ENCODE measurements around the gene MAP1LC3B. TPM values are rescaled to one million over a fixed set of nuclear protein-coding genes. Genes with fewer than 3 reads are reported as not detected.

MAP1LC3B gene
- total RNA-seq, 1 donor from 2014 or later: 297 TPM

- no peak overlapping the region for H3K27ac Mint-ChIP-seq (ENCODE audit: unreplicated experiment)
- H3K4me3 Mint-ChIP-seq (ENCODE audit: unreplicated experiment): no peak overlapping the region
- no peak for DNase-seq
- H3K9me3 Mint-ChIP-seq (ENCODE audit: unreplicated experiment): peaks cover 5% of the 10 kb centered on the region
- peaks cover 11% of the 10 kb centered on the region for H3K4me1 Mint-ChIP-seq (ENCODE audit: low read depth, unreplicated experiment)
- H3K27me3 Mint-ChIP-seq (ENCODE audit: unreplicated experiment): peaks cover 5% of the 10 kb centered on the region
- no peaks in the 10 kb centered on the region for H3K36me3 Mint-ChIP-seq (ENCODE audit: unreplicated experiment)
- no peak for TF ChIP-seq CTCF (IDR thresholded peaks at IDR 0.05; ENCODE audit: partially characterized antibody, unreplicated experiment)
Measured at GRCh38 chr16:87422106-87422505, 30.0 kb downstream of the MAP1LC3B start.

GRCh38 chr16:87423429-87423828 lies 31.3 kb downstream of the MAP1LC3B start:
- H3K27ac Mint-ChIP-seq (ENCODE audit: unreplicated experiment): no peak overlapping the region
- H3K4me1 Mint-ChIP-seq (ENCODE audit: low read depth, unreplicated experiment): peaks cover 11% of the 10 kb centered on the region
- peaks cover 5% of the 10 kb centered on the region for H3K27me3 Mint-ChIP-seq (ENCODE audit: unreplicated experiment)
- H3K36me3 Mint-ChIP-seq (ENCODE audit: unreplicated experiment): no peaks in the 10 kb centered on the region
- no peak for DNase-seq
- TF ChIP-seq CTCF (IDR thresholded peaks at IDR 0.05; ENCODE audit: partially characterized antibody, unreplicated experiment): no peak
- peaks cover 2% of the 10 kb centered on the region for H3K9me3 Mint-ChIP-seq (ENCODE audit: unreplicated experiment)
- H3K4me3 Mint-ChIP-seq (ENCODE audit: unreplicated experiment): no peak overlapping the region

DNA sequence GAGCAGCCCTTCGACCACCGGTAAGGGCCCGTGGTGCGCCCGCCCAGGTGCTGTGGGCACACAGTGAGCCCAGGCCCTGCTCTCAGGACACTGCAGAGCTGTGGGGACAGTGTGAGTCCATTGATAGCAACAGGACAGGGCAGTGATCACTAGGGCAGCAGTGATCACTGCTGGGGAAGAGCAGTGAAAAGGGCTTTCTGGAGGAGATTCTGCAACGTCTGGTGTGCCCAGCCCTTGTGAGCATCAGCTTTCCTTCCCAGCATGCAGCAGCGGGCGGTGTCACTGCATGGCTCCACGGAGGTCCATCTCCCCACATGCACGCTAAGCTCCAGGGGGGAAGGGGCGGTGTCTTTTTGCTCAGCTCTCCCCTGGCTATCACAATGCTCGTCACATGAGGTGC lies 32.1 kb downstream of the MAP1LC3B start:
- DNase-seq: no peak
- Mint-ChIP-seq H3K4me1 (ENCODE audit: low read depth, unreplicated experiment) (peaks cover 11% of the 10 kb centered on the region), H3K36me3 (ENCODE audit: unreplicated experiment) (no peaks in the 10 kb centered on the region), H3K4me3 (ENCODE audit: unreplicated experiment) (no peak overlapping the region), H3K27ac (ENCODE audit: unreplicated experiment) (no peak overlapping the region), H3K27me3 (ENCODE audit: unreplicated experiment) (peaks cover 5% of the 10 kb centered on the region), H3K9me3 (ENCODE audit: unreplicated experiment) (peaks cover 2% of the 10 kb centered on the region)
- TF ChIP-seq CTCF (IDR thresholded peaks at IDR 0.05; ENCODE audit: partially characterized antibody, unreplicated experiment): no peak

- H3K4me3 Mint-ChIP-seq (ENCODE audit: unreplicated experiment): no peak overlapping the region
- no peak for DNase-seq
- H3K9me3 Mint-ChIP-seq (ENCODE audit: unreplicated experiment): peaks cover 2% of the 10 kb centered on the region
- TF ChIP-seq CTCF (IDR thresholded peaks at IDR 0.05; ENCODE audit: partially characterized antibody, unreplicated experiment): no peak
- no peaks in the 10 kb centered on the region for H3K36me3 Mint-ChIP-seq (ENCODE audit: unreplicated experiment)
- peaks cover 11% of the 10 kb centered on the region for H3K4me1 Mint-ChIP-seq (ENCODE audit: low read depth, unreplicated experiment)
- H3K27ac Mint-ChIP-seq (ENCODE audit: unreplicated experiment): no peak overlapping the region
- H3K27me3 Mint-ChIP-seq (ENCODE audit: unreplicated experiment): peaks cover 5% of the 10 kb centered on the region
Measured at GRCh38 chr16:87425941-87426340, 33.8 kb downstream of the MAP1LC3B start.

- H3K27ac Mint-ChIP-seq (ENCODE audit: unreplicated experiment): no peak overlapping the region
- TF ChIP-seq CTCF (IDR thresholded peaks at IDR 0.05; ENCODE audit: partially characterized antibody, unreplicated experiment): no peak
- no peaks in the 10 kb centered on the region for H3K36me3 Mint-ChIP-seq (ENCODE audit: unreplicated experiment)
- H3K4me1 Mint-ChIP-seq (ENCODE audit: low read depth, unreplicated experiment): peaks cover 13% of the 10 kb centered on the region
- H3K27me3 Mint-ChIP-seq (ENCODE audit: unreplicated experiment): peaks cover 5% of the 10 kb centered on the region
- no peak overlapping the region for H3K4me3 Mint-ChIP-seq (ENCODE audit: unreplicated experiment)
- DNase-seq: no peak
- peaks cover 4% of the 10 kb centered on the region for H3K9me3 Mint-ChIP-seq (ENCODE audit: unreplicated experiment)
Measured at GRCh38 chr16:87426423-87427215, 34.5 kb downstream of the MAP1LC3B start.
